Measurements from ENCODE around the gene STK11. TPM values are rescaled to one million over a fixed set of nuclear protein-coding genes. Genes with fewer than 3 reads are reported as not detected.

Gene STK11
- total RNA-seq, 2 experiments from 2014 or later = 76.5 to 78.4 TPM

DNA sequence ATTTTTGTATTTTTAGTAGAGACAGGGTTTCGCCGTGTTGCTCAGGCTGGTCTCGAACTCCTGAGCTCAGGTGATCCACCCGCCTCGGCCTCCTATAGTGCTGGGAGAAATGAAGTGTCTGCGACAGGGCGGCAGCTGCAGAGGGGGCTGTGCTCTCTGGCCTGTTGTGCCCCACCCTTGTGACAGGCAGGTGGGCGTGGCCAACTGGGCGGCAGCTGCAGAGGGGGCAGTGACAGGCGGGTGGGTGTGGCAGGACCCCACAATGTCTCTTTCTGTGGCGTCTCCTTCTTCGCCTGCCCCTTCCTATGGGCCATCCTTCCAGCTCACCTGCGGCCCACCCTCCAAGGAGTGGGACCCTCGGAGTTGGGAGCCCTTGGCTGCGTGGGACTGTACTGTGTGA lies 11.8 kb downstream of the STK11 start:
- Histone ChIP-seq H3K36me3 (ENCODE audit: insufficient read depth, low read length) (peaks cover 34% of the 10 kb centered on the region), H3K4me3 (ENCODE audit: low read depth, low read length, poor library complexity, severe bottlenecking) (no peak overlapping the region), H3K79me2 (ENCODE audit: insufficient read depth, low read depth, low read length) (peaks cover 14% of the 10 kb centered on the region; the same call in 1 of the 2 replicates), H3K9me2 (ENCODE audit: insufficient read depth, low read length) (no peaks in the 10 kb centered on the region), H2AFZ (ENCODE audit: low read length) (no peak overlapping the region), H3K4me2 (ENCODE audit: low read length) (no peak overlapping the region), H3K27ac (ENCODE audit: low read depth, low read length, poor library complexity, severe bottlenecking) (no peak overlapping the region), H3K4me1 (ENCODE audit: insufficient read depth, low read length, poor library complexity, severe bottlenecking) (peaks cover 5% of the 10 kb centered on the region), H3K9me3 (ENCODE audit: low read length) (no peaks in the 10 kb centered on the region), H4K20me1 (ENCODE audit: insufficient read depth, low read length) (no peaks in the 10 kb centered on the region)
- BruUV-seq (replicated peaks) = no TSS peak
- DNase-seq (ENCODE audit: low spot score) = peak; percentile 35
- POLR2A ChIA-PET = no interaction called here
- no peak for TF ChIP-seq EZH2phosphoT487 (IDR thresholded peaks at IDR 0.05; ENCODE audit: borderline replicate concordance, low read depth, low read length)
- TF ChIP-seq, protein P1, sequence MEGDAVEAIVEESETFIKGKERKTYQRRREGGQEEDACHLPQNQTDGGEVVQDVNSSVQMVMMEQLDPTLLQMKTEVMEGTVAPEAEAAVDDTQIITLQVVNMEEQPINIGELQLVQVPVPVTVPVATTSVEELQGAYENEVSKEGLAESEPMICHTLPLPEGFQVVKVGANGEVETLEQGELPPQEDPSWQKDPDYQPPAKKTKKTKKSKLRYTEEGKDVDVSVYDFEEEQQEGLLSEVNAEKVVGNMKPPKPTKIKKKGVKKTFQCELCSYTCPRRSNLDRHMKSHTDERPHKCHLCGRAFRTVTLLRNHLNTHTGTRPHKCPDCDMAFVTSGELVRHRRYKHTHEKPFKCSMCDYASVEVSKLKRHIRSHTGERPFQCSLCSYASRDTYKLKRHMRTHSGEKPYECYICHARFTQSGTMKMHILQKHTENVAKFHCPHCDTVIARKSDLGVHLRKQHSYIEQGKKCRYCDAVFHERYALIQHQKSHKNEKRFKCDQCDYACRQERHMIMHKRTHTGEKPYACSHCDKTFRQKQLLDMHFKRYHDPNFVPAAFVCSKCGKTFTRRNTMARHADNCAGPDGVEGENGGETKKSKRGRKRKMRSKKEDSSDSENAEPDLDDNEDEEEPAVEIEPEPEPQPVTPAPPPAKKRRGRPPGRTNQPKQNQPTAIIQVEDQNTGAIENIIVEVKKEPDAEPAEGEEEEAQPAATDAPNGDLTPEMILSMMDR (conservative IDR thresholded peaks at IDR 0.05; ENCODE audit: low read length) = no peak
- CTCF ChIA-PET (ENCODE audit: unreplicated experiment) = interaction anchor here (0.7 kb wide), 1 partner anchor 172 kb away, joined by 3 read pairs; no protein-coding TSS in a partner anchor
- intact Hi-C loops (cut with micrococcal nuclease; ENCODE audit: unreplicated experiment) = no loop called here

DNA sequence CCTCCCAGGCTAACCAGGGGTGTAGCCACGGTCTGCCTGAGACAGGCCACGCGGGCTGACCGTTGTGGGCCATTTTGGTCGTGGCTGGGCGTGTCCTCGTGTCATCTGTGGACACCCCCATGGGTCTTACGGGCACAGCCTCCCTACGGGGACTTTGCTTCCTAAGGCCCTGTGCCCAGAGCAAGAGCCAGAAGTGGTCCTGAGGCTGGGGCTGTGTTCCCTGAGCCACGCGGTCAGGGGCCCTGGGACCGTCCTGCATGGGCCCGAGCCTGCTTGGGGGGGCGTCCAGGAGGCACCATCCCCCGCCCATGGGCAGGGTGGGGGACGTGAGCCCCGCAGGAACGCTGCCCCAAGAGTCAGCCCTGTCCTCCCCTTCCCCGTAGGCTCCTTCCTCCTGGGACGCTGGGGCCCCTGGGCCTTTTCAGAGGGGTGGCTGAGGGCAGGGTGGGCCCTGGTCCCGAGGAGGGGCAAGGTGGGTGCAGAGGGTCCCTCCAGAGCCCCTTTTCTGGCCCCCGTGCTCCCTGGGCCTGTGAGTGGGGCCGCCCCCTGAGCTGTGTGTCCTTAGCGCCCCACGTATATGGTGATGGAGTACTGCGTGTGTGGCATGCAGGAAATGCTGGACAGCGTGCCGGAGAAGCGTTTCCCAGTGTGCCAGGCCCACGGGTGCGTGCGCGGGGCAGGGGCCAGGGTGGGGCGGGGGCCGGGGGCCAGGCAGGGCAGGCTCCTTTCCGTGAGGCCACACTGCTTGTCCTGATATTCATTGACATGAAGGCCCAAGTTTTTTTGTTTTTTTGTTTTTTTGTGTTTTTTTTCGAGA lies 13.4 kb downstream of the STK11 start:
- no peaks in the 10 kb centered on the region for H4K20me1 ChIP-seq (ENCODE audit: insufficient read depth, low read length)
- peaks cover 10% of the 10 kb centered on the region; the same call in 1 of the 2 replicates for H3K79me2 ChIP-seq (ENCODE audit: insufficient read depth, low read depth, low read length)
- POLR2A ChIA-PET = no interaction called here

More for the DNA sequence above, 13.4 kb downstream of the STK11 start:
- no TSS peak for BruUV-seq (replicated peaks)
- CTCF ChIA-PET (ENCODE audit: unreplicated experiment) = no interaction called here
- H3K4me1 ChIP-seq (ENCODE audit: insufficient read depth, low read length, poor library complexity, severe bottlenecking) = peaks cover 5% of the 10 kb centered on the region
- no peak for DNase-seq (ENCODE audit: low spot score)
- H2AFZ ChIP-seq (ENCODE audit: low read length) = no peak overlapping the region
- H3K27ac ChIP-seq (ENCODE audit: low read depth, low read length, poor library complexity, severe bottlenecking) = no peak overlapping the region
- no peak overlapping the region for H3K4me3 ChIP-seq (ENCODE audit: low read depth, low read length, poor library complexity, severe bottlenecking)
- H3K4me2 ChIP-seq (ENCODE audit: low read length) = no peak overlapping the region
- TF ChIP-seq, protein P1 (conservative IDR thresholded peaks at IDR 0.05; ENCODE audit: low read length) = no peak
- no peak for TF ChIP-seq EZH2phosphoT487 (IDR thresholded peaks at IDR 0.05; ENCODE audit: borderline replicate concordance, low read depth, low read length)
- peaks cover 40% of the 10 kb centered on the region for H3K36me3 ChIP-seq (ENCODE audit: insufficient read depth, low read length)
- no peaks in the 10 kb centered on the region for H3K9me3 ChIP-seq (ENCODE audit: low read length)
- H3K9me2 ChIP-seq (ENCODE audit: insufficient read depth, low read length) = no peaks in the 10 kb centered on the region
- intact Hi-C loops (cut with micrococcal nuclease; ENCODE audit: unreplicated experiment) = no loop called here
